Measurements from ENCODE around the gene VPS35L.

The VPS35L gene

GRCh38 chr16:19609359-19609758 is 53.9 kb downstream of the VPS35L start:
- no peak for TF ChIP-seq CTCF (IDR thresholded peaks at IDR 0.05; ENCODE audit: extremely low read depth, missing control alignments)
- DNase-seq (ENCODE audit: low spot score), result no peak

- no peak for TF ChIP-seq CTCF (IDR thresholded peaks at IDR 0.05; ENCODE audit: extremely low read depth, missing control alignments)
- no peak for DNase-seq (ENCODE audit: low spot score)
Observed at GRCh38 chr16:19610200-19610599, 54.7 kb downstream of the VPS35L start.

DNA sequence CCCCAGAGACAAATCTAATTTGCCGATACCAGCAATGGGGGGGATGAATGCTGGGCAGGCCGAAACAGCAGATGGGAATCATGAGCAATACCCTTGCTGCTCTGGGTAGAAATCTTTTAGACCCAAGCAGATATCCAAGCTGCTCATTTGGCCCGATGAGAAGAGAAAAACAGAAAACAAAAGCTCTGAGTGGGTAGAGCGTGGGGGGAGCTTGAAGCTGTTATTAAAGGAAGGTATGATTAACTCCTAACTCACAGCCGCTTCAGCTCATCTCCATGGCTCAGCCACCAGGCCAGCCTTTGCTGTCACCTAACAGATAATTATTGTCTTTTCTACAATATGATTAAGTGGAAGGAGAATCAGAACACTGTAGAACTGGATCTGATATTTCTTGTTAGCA is 58.3 kb downstream of the VPS35L start:
- TF ChIP-seq CTCF (IDR thresholded peaks at IDR 0.05; ENCODE audit: extremely low read depth, missing control alignments), result no peak
- no peak for DNase-seq (ENCODE audit: low spot score)

DNA sequence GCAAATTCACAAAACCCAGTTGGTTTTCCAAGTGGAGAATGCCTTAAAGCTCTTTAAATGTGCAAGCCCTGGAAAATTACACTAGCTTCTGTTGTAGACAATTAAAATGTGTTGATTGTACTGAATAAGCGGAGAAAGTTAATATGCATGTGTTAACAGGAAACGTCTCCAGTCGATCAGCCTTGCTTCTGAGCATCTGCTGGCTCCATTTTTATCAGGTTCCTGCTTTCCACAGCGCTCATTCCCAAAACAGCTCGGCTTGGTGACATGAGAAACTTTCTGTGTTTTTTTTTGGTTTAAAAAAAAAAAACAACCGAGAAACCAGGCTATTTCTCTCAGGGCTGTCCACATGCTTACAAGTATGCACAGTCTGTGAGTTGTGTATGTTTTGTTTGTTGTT is 60.7 kb downstream of the VPS35L start:
- TF ChIP-seq CTCF (IDR thresholded peaks at IDR 0.05; ENCODE audit: extremely low read depth, missing control alignments), result no peak
- no peak for DNase-seq (ENCODE audit: low spot score)

DNA sequence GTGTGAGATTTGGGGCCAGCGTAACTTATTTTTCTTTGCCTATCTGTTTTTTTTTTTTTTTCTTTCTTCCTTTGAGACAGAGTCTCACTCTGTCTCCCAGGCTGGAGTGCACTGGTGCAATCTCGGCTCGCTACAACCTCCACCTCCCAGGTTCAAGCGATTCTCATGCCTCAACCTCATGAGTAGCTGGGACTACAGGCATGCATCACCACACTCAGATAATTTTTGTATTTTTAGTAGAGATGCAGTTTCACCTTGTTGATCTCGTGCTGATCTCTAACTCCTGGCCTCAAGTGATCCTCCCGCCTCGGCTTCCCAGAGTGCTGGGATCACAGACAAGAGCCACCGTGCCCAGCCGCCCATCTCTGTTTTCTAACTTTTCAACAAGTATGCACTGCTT is 63.4 kb downstream of the VPS35L start:
- DNase-seq (ENCODE audit: low spot score), result no peak
- TF ChIP-seq CTCF (IDR thresholded peaks at IDR 0.05; ENCODE audit: extremely low read depth, missing control alignments), result no peak

- DNase-seq (ENCODE audit: low spot score), result no peak
- TF ChIP-seq CTCF (IDR thresholded peaks at IDR 0.05; ENCODE audit: extremely low read depth, missing control alignments), result no peak
Observed at GRCh38 chr16:19621445-19621844, 65.9 kb downstream of the VPS35L start.

DNA sequence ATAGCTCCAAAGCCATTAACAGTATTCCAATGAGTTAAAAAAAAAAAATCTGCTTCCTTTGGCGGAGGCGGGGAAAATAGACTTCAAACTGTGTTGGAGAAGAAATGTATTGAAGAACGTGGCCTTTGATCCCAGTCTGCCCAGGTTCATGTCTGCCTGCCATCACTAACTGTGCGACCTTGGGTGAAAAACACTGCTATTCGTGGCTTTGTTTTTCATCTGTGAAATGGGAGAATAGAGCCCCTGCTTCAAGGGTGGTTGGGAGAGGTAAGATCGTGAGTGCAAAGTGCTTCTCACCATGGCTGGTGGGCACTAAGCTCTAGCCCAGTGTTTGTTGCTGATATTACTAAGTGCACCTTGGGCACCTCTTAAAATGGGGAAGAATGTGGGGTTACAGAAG is 69.5 kb downstream of the VPS35L start:
- TF ChIP-seq CTCF (IDR thresholded peaks at IDR 0.05; ENCODE audit: extremely low read depth, missing control alignments), result no peak
- no peak for DNase-seq (ENCODE audit: low spot score)

Measured in GM20000 (cell line).